NCI-H526 treated with DMSO at 0.1 percent for 48 hours (cell line): ENCODE results near the gene KRABD2.
"Not testable (repeated sequence)": the region's sequence is repeated elsewhere in the genome, so short reads cannot be mapped to it uniquely, and the experiment has no call there.

Experiments
- DNase-seq: peaks from one replicate; lab custom pipeline; 2025; lab: John Stamatoyannopoulos, UW

The KRABD2 gene

GRCh38 chr17:8360751-8361150 is 15.8 kb downstream of the KRABD2 start:
- no peak for DNase-seq

GRCh38 chr17:8360260-8360659 is 16.2 kb downstream of the KRABD2 start:
- DNase-seq = no peak

GRCh38 chr17:8359769-8360168 is 16.7 kb downstream of the KRABD2 start:
- no peak for DNase-seq

- DNase-seq = no peak
Measured at GRCh38 chr17:8357910-8358309, 18.6 kb downstream of the KRABD2 start.

- DNase-seq = no peak
Measured at GRCh38 chr17:8354236-8354635, 22.3 kb downstream of the KRABD2 start.

- DNase-seq = no peak
Measured at GRCh38 chr17:8353736-8354135, 22.8 kb downstream of the KRABD2 start.

GRCh38 chr17:8350339-8350738 is 26.2 kb downstream of the KRABD2 start:
- no peak for DNase-seq

- DNase-seq = not testable (repeated sequence)
Measured at GRCh38 chr17:8347001-8347400, 29.5 kb downstream of the KRABD2 start.

- no peak for DNase-seq
Measured at GRCh38 chr17:8345951-8346665, 30.4 kb downstream of the KRABD2 start.

GRCh38 chr17:8345052-8345690 is 31.3 kb downstream of the KRABD2 start:
- DNase-seq = no peak

GRCh38 chr17:8341456-8341855 is 35.0 kb downstream of the KRABD2 start:
- DNase-seq = no peak

- DNase-seq = no peak
Measured at GRCh38 chr17:8339540-8339939, 37.0 kb downstream of the KRABD2 start, which contains the start of gene ODF4. TSS of gene ODF4 (plus strand) at chr17:8339840. CDS start at chr17:8340052, 212 bp downstream.

GRCh38 chr17:8338753-8339140 is 37.8 kb downstream of the KRABD2 start:
- no peak for DNase-seq

GRCh38 chr17:8337802-8338752 is 38.4 kb downstream of the KRABD2 start:
- DNase-seq = no peak

- DNase-seq = no peak
Measured at GRCh38 chr17:8333281-8333680, 43.2 kb downstream of the KRABD2 start.

GRCh38 chr17:8332688-8333087 is 43.8 kb downstream of the KRABD2 start:
- no peak for DNase-seq

GRCh38 chr17:8332128-8332527 is 44.4 kb downstream of the KRABD2 start:
- no peak for DNase-seq

GRCh38 chr17:8327303-8327649 is 49.2 kb downstream of the KRABD2 start:
- DNase-seq = no peak
